NOMO-1 (cell line): ENCODE results near the gene RASIP1.
"Not testable (repeated sequence)": the region's sequence is repeated elsewhere in the genome, so short reads cannot be mapped to it uniquely, and the experiment has no call there.

Source experiments
- DNase-seq, 2 experiments: peaks; one replicate each; lab custom pipeline; 2025; ENCODE audit not compliant: unreplicated experiment in 2 of 2; lab: John Stamatoyannopoulos, UW

The RASIP1 gene

GRCh38 chr19:48735031-48735615, 5.3 kb downstream of the RASIP1 start:
- DNase-seq: no peak

DNA sequence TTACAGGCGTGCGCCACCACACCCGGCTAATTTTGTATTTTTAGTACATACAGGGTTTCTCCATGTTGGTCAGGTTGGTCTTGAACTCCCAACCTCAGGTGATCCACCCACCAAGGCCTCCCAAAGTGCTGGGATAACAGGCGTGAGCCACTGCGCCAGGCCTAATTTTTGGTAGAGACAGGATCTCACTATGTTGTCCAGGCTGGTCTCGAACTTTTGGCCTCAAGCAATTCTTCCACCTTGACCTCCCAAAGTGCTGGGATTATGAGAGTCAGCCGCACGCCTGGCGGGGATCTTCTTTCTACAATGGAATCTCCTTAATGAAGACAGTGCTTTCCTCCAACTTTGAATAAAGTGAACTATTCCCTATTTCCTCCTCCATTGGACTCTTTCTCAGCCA, 5.8 kb downstream of the RASIP1 start:
- DNase-seq: no peak

DNA sequence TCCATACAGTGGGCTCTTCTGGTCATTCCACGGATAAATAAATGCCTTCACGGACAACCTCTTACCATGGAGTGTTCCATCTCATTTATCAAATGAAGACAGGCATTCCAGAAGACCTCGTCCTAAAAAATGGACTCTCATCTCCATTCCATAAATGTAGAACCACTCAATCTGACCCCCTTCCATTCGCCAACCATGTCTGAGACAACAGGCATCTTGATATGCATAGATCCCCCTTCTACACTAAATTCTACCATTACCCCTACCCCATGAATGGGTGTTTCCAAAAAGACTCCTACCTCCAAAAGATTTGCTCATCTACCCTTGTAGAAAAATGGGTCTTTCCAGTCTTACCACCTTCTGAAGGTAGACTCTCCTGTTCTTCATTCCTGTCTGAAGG, 9.0 kb downstream of the RASIP1 start:
- no peak for DNase-seq

DNA sequence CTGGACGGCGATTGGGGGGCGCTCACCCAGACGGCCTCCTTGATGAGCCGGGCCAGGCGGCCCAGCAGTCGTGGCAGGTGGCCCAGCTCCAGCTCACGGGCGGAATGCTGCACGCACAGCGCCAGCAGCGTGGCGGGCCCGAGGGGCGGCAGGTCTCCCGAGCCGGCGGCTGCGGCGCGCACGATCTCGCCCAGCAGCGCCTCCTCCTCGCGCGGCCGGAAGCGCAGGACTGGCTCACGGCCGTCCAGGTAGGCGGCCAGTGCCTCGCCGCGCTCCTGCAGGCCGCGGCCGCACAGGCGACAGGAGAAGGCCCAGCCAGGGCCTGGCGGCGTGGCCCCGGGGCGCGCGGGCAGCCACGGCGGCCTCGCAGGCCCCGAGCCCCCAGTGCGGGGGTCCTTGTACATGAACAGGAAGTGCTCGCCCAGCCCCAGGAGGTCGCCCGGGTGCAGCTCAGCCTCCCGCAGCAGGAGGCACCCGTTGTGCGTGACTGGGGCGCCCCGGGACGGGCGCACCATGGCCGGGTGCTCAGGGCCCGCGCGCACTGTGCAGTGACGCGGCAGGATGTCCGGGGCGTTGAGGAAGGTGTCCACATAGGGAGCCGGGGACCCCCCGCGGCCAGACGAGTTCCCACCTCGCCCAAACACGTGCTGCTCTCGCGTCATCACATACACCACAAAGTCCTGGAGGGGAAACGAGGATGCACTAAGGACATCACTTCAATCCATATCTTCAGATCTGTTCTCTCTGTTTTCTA, 11.3 kb downstream of the RASIP1 start:
- no peak for DNase-seq

GRCh38 chr19:48726556-48726955, 13.9 kb downstream of the RASIP1 start:
- peak; percentile 71 to 79 for DNase-seq

DNA sequence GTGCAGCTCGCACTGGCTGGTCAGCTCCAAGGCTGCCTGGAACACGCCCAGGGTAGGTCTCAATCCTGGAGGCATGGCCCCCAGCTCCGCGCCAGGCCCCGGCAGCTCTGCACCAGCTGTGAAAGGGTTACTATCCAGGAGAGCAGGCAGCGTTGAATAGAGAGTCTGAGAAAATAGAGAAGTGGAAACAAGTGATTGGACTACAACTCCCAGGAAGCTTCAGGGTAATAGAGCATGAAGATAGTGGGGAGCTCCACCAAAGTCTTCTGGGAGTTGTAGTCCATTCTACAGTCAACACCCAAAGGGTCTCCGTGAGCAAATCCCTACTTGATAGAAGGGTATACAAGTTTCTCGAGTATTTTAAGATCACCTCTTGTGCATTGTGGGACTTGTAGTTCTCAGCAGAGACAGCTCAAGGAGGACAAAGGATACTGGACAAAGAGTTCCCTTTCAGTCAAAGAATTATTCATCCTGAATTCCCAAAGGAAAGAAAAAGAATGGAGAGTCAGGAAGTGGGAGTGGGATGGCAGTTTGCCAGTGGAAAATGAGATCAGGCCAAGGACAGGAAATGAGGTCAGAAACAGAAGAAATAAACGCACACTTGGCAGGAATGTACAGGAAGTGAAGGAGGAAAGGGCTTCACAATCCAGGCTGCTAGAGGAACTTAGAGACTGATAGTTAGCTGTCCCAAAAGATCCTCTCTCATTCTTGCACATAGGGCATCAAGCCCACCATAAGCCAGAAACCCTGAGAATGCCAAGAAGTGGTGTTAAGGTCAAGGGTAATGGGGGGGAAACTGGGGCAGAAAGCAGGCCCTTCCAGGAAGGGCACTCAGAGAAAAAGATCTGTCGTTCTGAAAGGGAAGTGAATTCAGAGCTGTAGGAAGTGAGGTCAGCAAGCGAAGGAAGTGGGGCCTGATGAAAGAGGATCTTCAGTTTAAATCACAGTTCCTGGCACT, 15.3 kb downstream of the RASIP1 start:
- DNase-seq: peak; percentile 52 to 87

- no peak for DNase-seq
Observed at GRCh38 chr19:48722196-48722708, 18.2 kb downstream of the RASIP1 start.

GRCh38 chr19:48720613-48721296, 19.7 kb downstream of the RASIP1 start:
- DNase-seq: peak; percentile 96 to 97

GRCh38 chr19:48720251-48720612, 20.2 kb downstream of the RASIP1 start:
- DNase-seq: no peak

- DNase-seq: no peak
Observed at GRCh38 chr19:48719263-48720171, 20.9 kb downstream of the RASIP1 start, which contains the start of gene MAMSTR. TSS of gene MAMSTR (minus strand) at chr19:48719725. CDS start at chr19:48719031, 694 bp downstream.

- no peak for DNase-seq
Observed at GRCh38 chr19:48718711-48719231, 21.6 kb downstream of the RASIP1 start.

DNA sequence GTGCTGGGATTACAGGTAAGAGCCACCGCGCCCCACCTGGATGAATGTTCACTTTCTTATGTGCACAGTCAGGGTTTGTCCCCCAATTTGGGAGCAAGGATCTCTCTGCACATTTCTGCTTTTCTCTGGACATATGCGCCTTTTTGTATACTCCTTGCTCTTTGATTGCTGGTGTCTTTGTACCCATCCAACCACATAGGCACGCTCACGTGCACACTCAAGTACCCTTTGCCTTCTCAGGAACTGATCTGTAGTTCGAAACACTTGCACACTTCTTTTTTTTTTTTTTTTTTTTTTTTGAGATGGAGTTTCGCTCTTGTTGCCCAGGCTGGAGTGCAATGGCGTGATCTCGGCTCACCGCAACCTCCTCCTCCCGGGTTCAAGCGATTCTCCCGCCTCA, 22.3 kb downstream of the RASIP1 start:
- not testable (repeated sequence) for DNase-seq

GRCh38 chr19:48716562-48717291, 23.7 kb downstream of the RASIP1 start:
- DNase-seq: no peak

DNA sequence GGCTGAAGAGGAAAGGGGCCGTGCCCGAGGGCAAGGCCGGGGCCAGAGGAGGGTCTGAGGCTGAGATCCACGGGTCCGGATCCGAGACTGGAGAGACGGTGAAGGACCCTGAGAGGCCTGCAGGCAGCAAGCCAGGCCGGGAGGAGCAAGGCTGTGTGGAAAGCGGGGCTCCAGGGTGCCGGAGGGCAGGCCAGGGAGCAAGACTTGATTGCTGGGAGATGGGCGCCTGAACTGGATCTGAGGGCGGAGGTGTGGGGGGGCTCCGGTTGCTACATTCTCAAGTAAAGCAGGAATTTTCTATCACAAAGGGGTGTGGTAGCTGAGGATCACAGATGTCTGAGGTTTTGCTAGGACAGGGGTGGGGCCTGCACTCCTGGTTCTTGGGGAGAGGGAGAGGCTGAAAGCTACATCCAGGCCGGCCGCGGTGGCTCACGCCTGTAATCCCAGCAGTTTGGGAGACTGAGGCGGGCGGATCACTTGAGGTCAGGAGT, 24.7 kb downstream of the RASIP1 start:
- no peak for DNase-seq

DNA sequence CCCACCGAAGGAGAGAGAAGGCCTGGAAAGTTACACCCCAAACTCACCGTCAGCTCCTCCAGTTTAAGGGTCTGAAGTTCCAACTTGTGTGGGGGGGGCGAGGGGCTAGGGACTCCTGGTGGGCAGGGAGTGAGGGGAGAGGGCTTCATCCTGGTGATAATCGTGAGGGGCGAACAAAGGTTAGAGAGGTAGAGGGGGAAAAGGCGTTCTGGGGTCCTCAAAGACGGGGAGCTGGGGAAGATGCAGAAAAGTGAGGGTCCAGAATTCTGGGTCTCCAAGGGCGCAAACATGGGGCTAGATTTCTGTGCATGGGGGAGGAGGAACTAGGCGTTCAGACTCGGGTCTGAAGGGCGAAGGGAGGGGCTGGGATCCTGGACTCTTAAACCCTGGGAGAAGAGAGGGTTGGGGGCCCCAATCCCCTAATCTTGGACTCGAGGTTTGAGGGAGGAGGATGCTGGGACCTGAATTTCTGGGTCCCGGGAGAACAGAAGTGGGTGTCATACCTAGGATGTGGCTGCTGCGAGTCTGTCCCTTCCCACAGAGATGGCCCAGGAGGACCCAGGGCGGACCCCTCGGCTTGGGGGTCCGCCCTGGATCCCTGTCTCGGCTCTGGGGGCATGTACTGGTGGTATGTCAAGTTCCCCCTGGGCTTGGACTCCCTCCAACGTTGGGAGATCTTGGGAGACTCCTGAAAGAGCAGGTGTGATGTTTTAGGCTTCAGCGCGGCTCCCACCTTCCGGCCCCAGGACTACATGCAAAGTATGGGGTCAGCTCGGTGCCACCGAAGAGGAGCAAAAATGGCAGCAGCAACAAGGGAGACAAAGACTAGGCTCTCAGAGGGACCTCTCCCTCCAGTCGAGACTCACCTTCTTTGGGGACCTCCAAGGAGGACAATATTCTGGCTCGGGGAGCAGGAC, 25.4 kb downstream of the RASIP1 start:
- no peak for DNase-seq

GRCh38 chr19:48713864-48714755, 26.3 kb downstream of the RASIP1 start:
- DNase-seq: peak; percentile 100
